ENCODE results near the gene TNNI2.

The TNNI2 gene

GRCh38 chr11:1834779-1835670 lies 3.8 kb upstream of the TNNI2 start, which contains the start of gene SYT8:
TSS of gene SYT8 (plus strand) at chr11:1834990. CDS start at chr11:1835106, 116 bp downstream.
- no peak for DNase-seq (ENCODE audit: low read depth)

- no peak for DNase-seq (ENCODE audit: low read depth)
These were observed 3.1 kb upstream of the TNNI2 start for GRCh38 chr11:1835671-1836010.

- no peak for DNase-seq (ENCODE audit: low read depth)
These were observed 2.5 kb upstream of the TNNI2 start for GRCh38 chr11:1836011-1836945.

GRCh38 chr11:1837171-1838076 lies 1.4 kb upstream of the TNNI2 start:
- peak; percentile 80 for DNase-seq (ENCODE audit: low read depth)

- DNase-seq (ENCODE audit: low read depth): no peak
These were observed 730 bp upstream of the TNNI2 start for GRCh38 chr11:1838077-1838425.

GRCh38 chr11:1839204-1839923 lies 583 bp downstream of the TNNI2 start:
- DNase-seq (ENCODE audit: low read depth): no peak

- no peak for DNase-seq (ENCODE audit: low read depth)
These were observed 1.4 kb downstream of the TNNI2 start for GRCh38 chr11:1839924-1840779.

- no peak for DNase-seq (ENCODE audit: low read depth)
These were observed 2.1 kb downstream of the TNNI2 start for GRCh38 chr11:1840780-1841480.

- DNase-seq (ENCODE audit: low read depth): no peak
These were observed 2.8 kb downstream of the TNNI2 start for GRCh38 chr11:1841511-1842148.

GRCh38 chr11:1842149-1843097 lies 3.6 kb downstream of the TNNI2 start:
- no peak for DNase-seq (ENCODE audit: low read depth)

- no peak for DNase-seq (ENCODE audit: low read depth)
These were observed 4.3 kb downstream of the TNNI2 start for GRCh38 chr11:1843098-1843473.

- DNase-seq (ENCODE audit: low read depth): no peak
These were observed 5.0 kb downstream of the TNNI2 start for GRCh38 chr11:1843796-1844195.

GRCh38 chr11:1844221-1845094 lies 5.7 kb downstream of the TNNI2 start:
- no peak for DNase-seq (ENCODE audit: low read depth)

- DNase-seq (ENCODE audit: low read depth): no peak
These were observed 6.3 kb downstream of the TNNI2 start for GRCh38 chr11:1845095-1845429.

- DNase-seq (ENCODE audit: low read depth): no peak
These were observed 7.0 kb downstream of the TNNI2 start for GRCh38 chr11:1845561-1846452.

GRCh38 chr11:1846453-1846932 lies 7.7 kb downstream of the TNNI2 start:
- DNase-seq (ENCODE audit: low read depth): no peak
